H9 (cell line): ENCODE results near the gene MTHFD1L. TPM values are rescaled to one million over a fixed set of nuclear protein-coding genes. Genes with fewer than 3 reads are reported as not detected.

ENCODE experiments used
- DNase-seq: peaks from one replicate; pipeline ENCODE4 v3.0.0-alpha.2; 2017
- H2AFZ ChIP-seq: one replicate; pipeline ENCODE4 v1.6.1; 2013; ENCODE audit warnings: mild to moderate bottlenecking, low read length, control low read depth, moderate library complexity
- H2AK5ac ChIP-seq: 2 replicates; pipeline ENCODE4 v1.6.1; 2013; ENCODE audit warnings: low read length, control low read depth, mixed read lengths; ENCODE audit not compliant: insufficient read length
- H2BK120ac ChIP-seq: one replicate; pipeline ENCODE4 v1.6.1; 2013; ENCODE audit warnings: low read depth, mild to moderate bottlenecking, low read length, control low read depth, inconsistent platforms; ENCODE audit not compliant: poor library complexity, severe bottlenecking
- H2BK12ac ChIP-seq: 2 replicates; pipeline ENCODE4 v1.6.1; 2013; ENCODE audit warnings: low read length, control low read depth, mixed read lengths, low read depth; ENCODE audit not compliant: insufficient read length
- H2BK15ac ChIP-seq: 2 replicates; pipeline ENCODE4 v1.6.1; 2013; ENCODE audit warnings: low read depth, low read length, control low read depth
- H2BK20ac ChIP-seq: one replicate; pipeline ENCODE4 v1.6.1; 2013; ENCODE audit warnings: low read depth, mild to moderate bottlenecking, low read length, control low read depth, inconsistent platforms; ENCODE audit not compliant: poor library complexity, severe bottlenecking
- H2BK5ac ChIP-seq: 2 replicates; pipeline ENCODE4 v1.6.1; 2013; ENCODE audit warnings: low read length, control low read depth, mixed read lengths; ENCODE audit not compliant: insufficient read length
- H3K14ac ChIP-seq: 2 replicates; pipeline ENCODE4 v1.6.1; 2013; ENCODE audit warnings: low read length, control low read depth; ENCODE audit not compliant: insufficient read depth
- H3K18ac ChIP-seq: 2 replicates; pipeline ENCODE4 v1.6.1; 2013; ENCODE audit warnings: low read depth, mild to moderate bottlenecking, mixed read lengths, low read length, control low read depth; ENCODE audit not compliant: insufficient read length
- H3K23ac ChIP-seq: 2 replicates; pipeline ENCODE4 v1.6.1; 2013; ENCODE audit warnings: low read length, control low read depth, mixed read lengths, low read depth; ENCODE audit not compliant: insufficient read length
- H3K23me2 ChIP-seq: 2 replicates; pipeline ENCODE4 v1.6.1; 2013; ENCODE audit warnings: low read depth, mild to moderate bottlenecking, mixed read lengths, low read length, control low read depth; ENCODE audit not compliant: insufficient read length, poor library complexity, severe bottlenecking
- H3K27ac ChIP-seq: 2 replicates; pipeline ENCODE4 v1.5.1; 2013; ENCODE audit warnings: low read length, control low read depth, mixed read lengths, low read depth; ENCODE audit not compliant: insufficient read length
- H3K27me3 ChIP-seq: 2 replicates; pipeline ENCODE4 v1.6.1; 2013; ENCODE audit warnings: low read length, control low read depth, inconsistent platforms; ENCODE audit not compliant: insufficient read depth
- H3K4ac ChIP-seq: 2 replicates; pipeline ENCODE4 v1.6.1; 2013; ENCODE audit warnings: low read depth, mild to moderate bottlenecking, control low read depth, inconsistent platforms, low read length, moderate library complexity
- H3K4me1 ChIP-seq: 2 replicates; pipeline ENCODE4 v1.6.1; 2013; ENCODE audit warnings: low read length, control low read depth, inconsistent platforms; ENCODE audit not compliant: insufficient read depth
- H3K4me2 ChIP-seq: 2 replicates; pipeline ENCODE4 v1.6.1; 2013; ENCODE audit warnings: low read length, control low read depth, mixed read lengths; ENCODE audit not compliant: insufficient read length, insufficient read depth
- H3K56ac ChIP-seq: 2 replicates; pipeline ENCODE4 v1.6.1; 2013; ENCODE audit warnings: low read depth, mild to moderate bottlenecking, mixed read lengths, low read length, control low read depth; ENCODE audit not compliant: insufficient read length
- H3K79me1 ChIP-seq: 2 replicates; pipeline ENCODE4 v1.6.1; 2013; ENCODE audit warnings: low read depth, mild to moderate bottlenecking, moderate library complexity, low read length, control low read depth, inconsistent platforms; ENCODE audit not compliant: insufficient read depth, poor library complexity, severe bottlenecking
- H3K79me2 ChIP-seq: 2 replicates; pipeline ENCODE4 v1.6.1; 2013; ENCODE audit warnings: low read length, control low read depth, inconsistent platforms; ENCODE audit not compliant: insufficient read depth
- H3K9ac ChIP-seq: 2 replicates; pipeline ENCODE4 v1.6.1; 2013; ENCODE audit warnings: low read length, control low read depth, mixed read lengths; ENCODE audit not compliant: insufficient read length; ENCODE audit errors: extremely low read depth
- H3K9me3 ChIP-seq: one replicate; pipeline ENCODE4 v1.6.1; 2013; ENCODE audit warnings: low read depth, low read length, inconsistent platforms; ENCODE audit not compliant: control insufficient read depth
- H3T11ph ChIP-seq: one replicate; pipeline ENCODE4 v1.6.1; 2013; ENCODE audit warnings: mild to moderate bottlenecking, low read length, control low read depth, inconsistent platforms
- H4K20me1 ChIP-seq: one replicate; pipeline ENCODE4 v1.6.1; 2013; ENCODE audit not compliant: control insufficient read depth, insufficient read length, insufficient read depth
- H4K5ac ChIP-seq: 2 replicates; pipeline ENCODE4 v1.6.1; 2013; ENCODE audit warnings: low read depth, mild to moderate bottlenecking, mixed read lengths, low read length, control low read depth; ENCODE audit not compliant: insufficient read length
- H4K8ac ChIP-seq: replicated peaks from 2 replicates; pipeline ENCODE4 v1.6.1; 2013; ENCODE audit warnings: low read length, control low read depth, mixed read lengths, low read depth; ENCODE audit not compliant: insufficient read length
- H4K91ac ChIP-seq: 2 replicates; pipeline ENCODE4 v1.6.1; 2013; ENCODE audit warnings: low read depth, mild to moderate bottlenecking, moderate library complexity, mixed read lengths, low read length, control low read depth; ENCODE audit not compliant: insufficient read length
- H3K27ac Mint-ChIP-seq, 3 experiments: 2 replicates in 2 of 3; 3 replicates in 1 of 3; pipeline ENCODE4 v1.8.0; 2020 to 2021; ENCODE audit warnings: mixed read lengths in 3 of 3, mild to moderate bottlenecking in 1 of 3, moderate library complexity in 1 of 3
- H3K27me3 Mint-ChIP-seq: 2 replicates; pipeline ENCODE4 v1.8.0; 2021; ENCODE audit warnings: low read depth, mild to moderate bottlenecking, moderate library complexity, mixed read lengths
- H3K36me3 Mint-ChIP-seq, 3 experiments: 2 replicates in 2 of 3; 3 replicates in 1 of 3; pipeline ENCODE4 v1.8.0; 2020 to 2021; ENCODE audit warnings: low read depth in 3 of 3, mixed read lengths in 3 of 3; ENCODE audit not compliant: insufficient read depth in 1 of 3
- H3K4me1 Mint-ChIP-seq, 2 experiments: 2 replicates each; pipeline ENCODE4 v1.8.0; 2020; ENCODE audit warnings: mixed read lengths in 2 of 2
- H3K4me3 Mint-ChIP-seq, 2 experiments: 2 replicates in 1 of 2; 3 replicates in 1 of 2; pipeline ENCODE4 v1.8.0; 2020 to 2021; ENCODE audit warnings: mild to moderate bottlenecking in 2 of 2, mixed read lengths in 2 of 2, moderate library complexity in 1 of 2
- H3K9me3 Mint-ChIP-seq, 2 experiments: 2 replicates in 1 of 2; 3 replicates in 1 of 2; pipeline ENCODE4 v1.8.0; 2020; ENCODE audit warnings: mild to moderate bottlenecking in 2 of 2, mixed read lengths in 2 of 2, moderate library complexity in 1 of 2
- CTCF ChIP-seq: fragments of 200-600 bp; sonication (generic); conservative IDR thresholded peaks from 3 replicates; pipeline ENCODE4 v1.8.0; 2021; ENCODE audit warnings: antibody characterized with exemption, mild to moderate bottlenecking
- WGBS: extraction: QIAGEN DNeasy Blood & Tissue Kit; methylation state at CpG from one replicate; pipeline ENCODE4 v1.1.7; 2013; ENCODE audit warnings: missing lambda C conversion rate, low lambda C conversion rate, mixed read lengths; ENCODE audit not compliant: insufficient read length; ENCODE audit errors: extremely low coverage; 5-methylcytosine and 5-hydroxymethylcytosine counted together
- total RNA-seq: library from RNA; stranded (reverse); gene quantifications from 2 replicates; pipeline ENCODE4 v1.2.1, GENCODE V29; 2021

The MTHFD1L gene
- total RNA-seq, 1 experiment from 2014 or later = 90.2 TPM

GRCh38 chr6:151059612-151060095, 194.2 kb downstream of the MTHFD1L start:
- Mint-ChIP-seq H3K27me3 (no peaks in the 10 kb centered on the region), H3K36me3 (peaks cover 6 to 19% (median 8%) of the 10 kb centered on the region in 3 experiments; a peak in 6 of 7 replicates), H3K9me3 (no peaks in the 10 kb centered on the region), H3K4me1 (peaks cover 2 to 7% of the 10 kb centered on the region in 2 experiments; a peak in 3 of 4 replicates), H3K4me3 (no peak overlapping the region), H3K27ac (peak overlapping the region in 2 of 3 experiments; percentile 79 to 92; a peak in 4 of 7 replicates)
- Histone ChIP-seq H4K8ac (no peak overlapping the region), H3K23me2 (no peaks in the 10 kb centered on the region), H3K56ac (no peak overlapping the region), H2BK20ac (no peak overlapping the region), H2BK15ac (no peak overlapping the region), H3K9me3 (no peaks in the 10 kb centered on the region), H2BK12ac (no peak overlapping the region), H3K79me2 (no peaks in the 10 kb centered on the region), H2BK5ac (no peak overlapping the region), H4K91ac (no peak overlapping the region), H3K18ac (no peak overlapping the region), H3K9ac (no peak overlapping the region), H2AK5ac (no peak overlapping the region), H3K27me3 (no peaks in the 10 kb centered on the region), H3K79me1 (no peaks in the 10 kb centered on the region), H2AFZ (no peak overlapping the region), H3K23ac (no peak overlapping the region), H4K5ac (no peak overlapping the region), H3K4me2 (no peak overlapping the region), H3K27ac (no peak overlapping the region), H3K4me1 (no peaks in the 10 kb centered on the region), H4K20me1 (no peaks in the 10 kb centered on the region), H3T11ph (no peak overlapping the region), H2BK120ac (no peak overlapping the region), H3K4ac (no peak overlapping the region), H3K14ac (no peak overlapping the region)
- TF ChIP-seq CTCF = no peak
- DNase-seq = no peak
- WGBS = no CpG with 5 or more reads among the region's 12 CpGs
